C4-2B (cell line): ENCODE results near the gene ZIM2.

ENCODE experiments used
- CTCF ChIP-seq: fragments of 450-650 bp; conservative IDR thresholded peaks from 2 replicates; pipeline ENCODE4 v1.5.1; 2017; ENCODE audit warnings: mild to moderate bottlenecking
- ZFX ChIP-seq: fragments of 450-650 bp; IDR thresholded peaks from 2 replicates; pipeline ENCODE4 v1.6.1; 2017

- TF ChIP-seq CTCF (no peak), ZFX (no peak)
Observed at GRCh38 chr19:56806639-56807038, 33.9 kb downstream of the ZIM2 start.
